A204.1 (cell line): ENCODE measurements around the gene MEIS3.
"Not testable (repeated sequence)": the region's sequence is repeated elsewhere in the genome, so short reads cannot be mapped to it uniquely, and the experiment has no call there.

ENCODE experiments used
- FAIRE-seq: peaks from 2 replicates; lab custom pipeline; 2012; peaks lifted over from hg19 to GRCh38; lab: Jason Lieb, UNC

MEIS3 gene

DNA sequence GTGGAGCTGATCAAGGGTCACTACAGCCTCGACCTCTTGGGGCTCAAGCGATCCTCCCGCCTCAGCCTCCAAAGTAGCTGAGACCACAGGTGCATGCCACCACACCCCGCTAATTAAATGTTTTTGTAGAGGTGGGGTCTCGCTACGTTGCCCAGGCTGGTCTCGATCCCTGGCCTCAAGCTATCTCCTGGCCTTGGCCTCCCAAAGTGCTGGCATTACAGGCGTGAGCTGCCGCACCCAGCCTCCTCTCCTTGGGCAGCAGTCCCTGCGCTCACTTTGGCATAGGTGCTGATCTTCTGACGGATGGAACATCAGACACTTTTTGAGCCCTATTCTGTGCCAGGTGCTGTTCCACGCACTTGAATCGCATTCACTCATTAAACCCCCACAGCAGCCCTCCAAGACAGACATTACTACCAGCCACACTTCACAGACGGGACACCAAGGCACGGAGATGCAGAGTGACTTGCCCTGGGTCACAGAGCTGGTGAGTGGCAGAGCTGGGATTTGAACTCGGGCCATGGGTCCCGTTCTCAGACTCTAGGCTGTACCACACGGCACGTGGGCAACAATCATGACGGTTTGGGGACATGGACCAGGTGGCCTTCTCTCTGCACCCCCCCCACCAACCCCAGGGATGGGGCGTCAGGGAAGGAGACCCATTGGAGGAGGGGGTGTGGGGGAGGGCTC is 3.2 kb downstream of the MEIS3 start:
- FAIRE-seq, result no peak

DNA sequence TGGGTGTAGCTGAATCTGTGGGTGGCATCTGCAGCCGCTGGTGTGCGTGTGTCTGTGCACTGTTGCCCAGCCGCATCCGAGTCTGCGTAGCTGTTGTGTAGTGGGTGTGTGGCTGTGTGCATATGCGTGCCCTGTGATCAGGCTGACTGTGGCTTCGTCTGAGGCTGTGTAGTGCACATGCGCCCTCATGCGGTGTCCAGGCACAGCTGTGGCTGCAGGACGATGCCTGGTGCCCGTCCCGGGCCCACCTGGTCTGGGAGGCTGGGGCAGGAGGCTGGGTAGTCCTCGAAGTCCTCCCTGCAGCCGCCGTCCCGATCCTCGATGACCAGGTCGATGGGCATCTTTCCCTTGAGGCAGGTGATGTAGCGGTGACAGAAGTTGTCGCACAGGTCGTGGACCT is 4.9 kb downstream of the MEIS3 start:
- FAIRE-seq, result no peak

DNA sequence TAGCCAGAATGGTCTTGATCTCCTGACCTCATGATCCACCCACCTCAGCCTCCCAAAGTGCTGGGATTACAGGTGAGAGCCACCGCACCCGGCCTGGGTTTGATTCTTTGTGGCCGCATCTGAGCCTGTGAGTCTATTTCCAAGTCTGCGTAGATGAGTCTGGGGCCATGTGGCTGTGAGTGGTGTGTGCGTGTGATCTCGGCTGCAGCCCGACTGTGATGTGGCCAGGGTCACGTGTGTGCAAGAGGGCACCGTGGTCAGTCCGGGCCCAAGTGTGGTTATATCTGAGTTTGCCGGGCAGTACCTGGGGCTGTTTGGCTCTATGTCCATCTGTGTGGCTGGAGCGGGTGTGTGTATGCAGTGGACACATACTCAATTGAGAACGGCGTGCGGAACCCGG is 5.4 kb downstream of the MEIS3 start:
- no peak for FAIRE-seq

DNA sequence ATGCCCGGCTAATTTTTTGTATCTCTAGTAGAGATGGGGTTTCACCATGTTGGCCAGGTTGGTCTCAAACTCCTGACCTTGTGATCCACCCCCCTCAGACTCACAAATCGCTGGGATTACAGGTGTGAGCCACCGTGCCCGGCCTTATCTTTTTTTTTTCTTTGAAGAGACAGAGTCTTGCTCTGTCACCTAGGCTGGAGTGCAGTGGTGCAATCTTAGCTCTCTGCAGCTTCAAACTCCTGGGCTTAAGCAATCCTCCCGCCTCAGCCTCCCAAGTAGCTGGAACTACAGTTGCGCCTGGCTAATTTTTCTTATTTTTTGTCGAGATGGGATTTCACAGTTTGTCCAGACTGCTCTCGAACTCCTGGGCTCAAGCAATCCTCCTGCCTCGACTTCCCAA is 7.6 kb downstream of the MEIS3 start:
- not testable (repeated sequence) for FAIRE-seq

DNA sequence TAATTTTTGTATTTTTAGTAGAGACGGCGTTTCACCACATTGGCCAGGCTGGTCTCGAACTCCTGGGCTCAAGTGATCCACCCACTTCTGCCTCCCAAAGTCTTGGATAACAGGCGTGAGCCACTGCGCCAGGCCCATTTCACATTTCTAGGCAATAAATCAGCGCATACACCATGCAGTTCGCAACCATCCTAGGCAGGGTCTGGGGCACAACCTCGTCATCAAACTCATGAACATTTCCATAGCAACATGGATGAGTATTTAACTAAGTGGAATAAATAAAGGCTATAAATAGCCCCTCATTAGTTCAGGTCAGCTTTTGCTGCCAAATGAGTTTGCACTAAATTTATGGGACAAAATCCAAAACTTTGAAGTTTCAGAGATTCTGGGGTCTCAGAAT is 8.2 kb downstream of the MEIS3 start:
- no peak for FAIRE-seq

DNA sequence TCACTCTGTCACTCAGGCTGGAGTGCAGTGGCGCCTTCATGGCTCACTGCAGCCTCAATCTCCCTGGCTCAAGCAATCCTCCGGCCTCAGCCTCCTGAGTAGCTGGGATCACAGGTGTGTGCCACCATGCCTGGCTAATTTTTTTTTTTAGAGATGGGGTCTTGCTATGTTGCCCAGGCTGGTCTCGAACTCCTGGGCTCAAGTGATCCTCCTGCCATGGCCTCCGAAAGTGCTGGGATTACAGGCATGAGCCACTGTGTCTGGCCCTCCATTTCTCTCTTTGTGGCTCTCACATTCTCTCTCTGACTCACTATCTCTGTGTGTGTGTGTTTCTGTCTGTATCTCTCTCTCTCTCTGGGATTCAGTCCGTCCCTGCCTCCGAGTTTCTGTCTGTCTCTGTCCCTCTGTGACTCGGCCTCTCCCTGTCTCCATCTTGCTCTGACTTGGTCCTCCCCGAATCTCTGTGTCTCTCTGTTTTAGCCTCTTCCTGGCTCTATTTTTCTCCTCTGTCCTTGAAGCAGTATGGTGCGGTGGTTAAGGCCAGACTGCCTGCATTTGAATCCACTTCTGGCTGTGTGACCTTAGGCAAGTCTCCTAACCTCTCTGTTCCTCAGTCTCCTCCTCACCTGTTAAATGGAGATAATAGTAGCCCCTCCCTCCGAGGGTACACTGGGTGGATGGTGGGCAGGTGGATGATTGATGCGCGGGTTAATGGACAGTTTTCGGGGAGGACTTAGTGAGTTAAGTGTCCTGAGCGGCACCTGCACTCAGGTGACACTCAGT is 11.0 kb downstream of the MEIS3 start:
- FAIRE-seq, result no peak

DNA sequence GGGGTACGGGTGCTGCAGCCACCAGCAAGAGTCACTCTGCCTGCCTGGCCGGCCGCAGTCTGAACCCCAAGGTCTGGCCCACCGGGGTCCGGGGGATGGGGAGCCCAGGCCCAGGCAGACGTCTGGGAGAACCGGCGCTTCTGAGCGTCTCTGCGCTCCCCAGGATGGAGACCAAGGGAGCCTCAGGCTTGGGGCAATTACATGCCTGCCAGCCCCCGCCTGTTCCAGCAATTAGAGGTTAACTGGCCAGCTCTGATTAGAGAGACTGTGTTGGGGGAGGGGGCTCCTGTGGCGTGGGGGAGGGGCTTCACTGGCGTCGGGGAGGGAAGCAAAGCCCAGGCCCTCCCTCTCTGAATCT is 11.9 kb downstream of the MEIS3 start:
- FAIRE-seq, result no peak

DNA sequence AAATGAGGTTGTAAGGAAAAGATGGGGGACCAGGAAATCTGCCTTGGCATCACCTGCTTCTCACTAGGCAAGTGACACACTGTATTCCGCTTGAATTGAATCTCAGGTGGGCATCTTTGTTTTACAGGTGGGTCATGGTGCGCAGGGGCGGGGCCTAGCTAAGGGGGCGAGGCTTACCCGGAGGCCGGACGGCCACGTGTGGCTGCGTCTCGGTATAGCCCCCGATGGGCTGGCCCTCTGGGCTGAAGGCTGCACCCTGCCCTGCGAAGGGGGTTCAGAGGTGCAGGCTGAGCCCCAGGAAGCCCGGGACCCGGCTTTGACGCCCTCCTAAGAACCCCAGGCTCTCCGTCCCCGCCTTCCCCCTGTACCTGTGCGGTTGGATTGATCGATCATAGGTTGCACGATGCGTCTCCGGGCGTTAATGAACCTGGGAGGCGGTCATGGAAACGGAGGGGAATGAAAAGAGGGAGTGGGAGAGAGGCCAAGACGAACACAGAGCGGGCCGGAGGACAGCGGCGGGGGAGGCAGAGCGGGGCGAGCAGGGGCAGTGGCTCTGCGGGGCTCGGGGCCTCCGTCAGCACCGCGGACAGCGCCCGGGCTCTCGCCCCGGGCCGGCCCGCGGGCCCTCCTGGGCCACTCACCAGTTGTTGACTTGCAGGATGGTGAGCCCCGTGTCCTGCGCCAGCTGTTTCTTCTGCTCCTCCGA is 12.5 kb downstream of the MEIS3 start:
- FAIRE-seq, result no peak

DNA sequence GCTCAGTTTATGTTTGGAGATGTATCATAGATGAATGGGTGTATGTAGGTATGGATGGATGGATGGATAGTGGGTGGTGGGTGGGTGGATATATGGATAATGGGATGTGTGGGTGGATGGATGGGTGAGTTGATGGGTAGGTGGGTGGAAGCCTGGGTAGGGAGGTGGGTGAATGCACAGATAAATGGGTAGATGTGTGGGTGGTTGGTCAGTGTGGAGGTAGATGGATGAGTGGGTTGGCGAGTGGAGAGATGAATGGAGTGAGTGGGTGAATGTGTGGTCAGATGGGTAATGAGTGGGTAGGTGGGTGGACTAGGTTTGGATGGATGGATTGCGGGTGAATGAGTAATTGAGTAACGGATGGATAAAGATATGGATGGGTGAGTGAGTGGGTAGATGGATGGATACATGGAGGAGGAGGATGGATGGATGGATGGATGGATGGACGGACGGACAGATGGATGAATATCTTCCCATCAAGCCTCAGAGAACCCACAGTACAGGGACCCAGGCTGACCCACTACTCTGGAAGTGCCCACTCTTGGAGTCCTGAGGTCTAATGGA is 13.4 kb downstream of the MEIS3 start:
- FAIRE-seq, result no peak

DNA sequence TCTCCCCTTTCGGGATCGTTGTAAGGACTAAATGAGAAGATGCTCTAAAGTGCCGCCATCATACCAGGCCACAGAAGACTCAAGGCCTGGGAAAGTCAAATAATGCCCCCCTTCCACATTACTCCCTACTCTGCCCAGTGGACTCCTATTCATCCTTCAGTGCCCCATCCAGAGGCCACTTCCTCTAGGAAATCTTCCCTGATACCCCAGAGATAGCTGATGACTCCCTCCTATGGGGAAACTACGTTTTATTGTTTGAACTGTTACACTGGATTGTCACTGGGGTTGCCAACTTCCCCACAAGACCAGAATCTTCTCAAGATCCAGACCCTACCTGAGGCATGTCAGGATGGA is 14.2 kb downstream of the MEIS3 start:
- no peak for FAIRE-seq

DNA sequence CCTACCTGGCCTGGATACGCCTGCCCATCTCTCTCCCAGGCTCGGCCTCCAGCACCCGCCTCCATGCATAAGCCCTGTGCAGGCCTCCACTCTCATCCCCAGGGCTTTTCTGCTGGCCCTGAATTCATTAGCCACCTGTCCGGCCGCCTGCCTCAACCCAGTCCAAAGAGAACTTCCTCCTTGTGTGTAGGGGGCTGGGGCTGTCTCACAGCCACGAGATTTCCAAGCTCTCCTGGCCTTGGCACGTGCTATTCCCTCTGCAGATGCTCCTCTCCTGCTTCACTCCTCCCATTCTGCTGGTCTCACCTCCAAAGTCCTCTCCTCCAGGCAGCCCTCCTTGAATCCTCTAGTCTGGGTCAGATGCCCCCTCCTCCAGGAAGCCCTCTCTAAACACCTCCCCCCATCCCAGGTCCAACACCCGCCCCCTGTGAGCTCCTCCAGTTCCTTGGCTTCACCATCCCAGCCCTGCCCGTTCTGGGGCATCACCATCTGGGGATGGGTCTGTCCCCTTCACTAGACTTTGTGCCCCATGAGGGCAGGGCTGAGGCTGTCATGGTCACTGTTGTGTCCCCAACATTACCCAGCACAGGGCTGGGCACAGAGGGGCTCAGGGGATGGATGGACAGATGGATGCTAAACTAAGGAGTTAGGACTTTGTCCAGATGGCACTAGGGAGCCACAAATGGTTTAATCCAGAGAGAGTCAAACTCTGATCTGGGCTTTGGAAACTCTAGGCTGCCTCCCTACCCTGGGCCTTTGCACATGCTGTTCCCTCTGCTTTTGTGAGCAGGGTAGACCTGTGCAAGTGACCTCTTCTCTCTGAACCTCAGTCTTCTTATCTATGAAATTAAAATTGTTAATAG is 14.8 kb downstream of the MEIS3 start:
- no peak for FAIRE-seq

DNA sequence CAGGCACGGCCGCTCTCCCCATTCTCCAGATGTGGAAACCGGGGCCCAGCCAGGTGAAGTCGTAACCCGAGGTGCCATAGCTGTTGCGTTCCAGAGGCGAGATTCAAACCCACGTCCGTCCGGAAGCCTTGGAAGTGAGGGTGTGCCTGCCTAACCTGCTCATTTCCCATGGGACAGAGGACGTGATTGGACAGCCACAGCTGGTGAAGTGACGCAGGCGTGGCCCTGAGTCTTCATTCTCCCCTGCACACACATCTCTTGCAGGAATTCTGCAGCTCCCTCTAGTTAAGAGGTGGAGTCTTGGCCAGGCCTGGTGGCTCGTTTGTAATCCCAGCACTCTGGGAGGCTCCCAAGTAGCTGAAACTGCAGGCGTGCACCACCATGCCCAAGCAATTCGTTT is 16.8 kb downstream of the MEIS3 start:
- FAIRE-seq, result no peak

DNA sequence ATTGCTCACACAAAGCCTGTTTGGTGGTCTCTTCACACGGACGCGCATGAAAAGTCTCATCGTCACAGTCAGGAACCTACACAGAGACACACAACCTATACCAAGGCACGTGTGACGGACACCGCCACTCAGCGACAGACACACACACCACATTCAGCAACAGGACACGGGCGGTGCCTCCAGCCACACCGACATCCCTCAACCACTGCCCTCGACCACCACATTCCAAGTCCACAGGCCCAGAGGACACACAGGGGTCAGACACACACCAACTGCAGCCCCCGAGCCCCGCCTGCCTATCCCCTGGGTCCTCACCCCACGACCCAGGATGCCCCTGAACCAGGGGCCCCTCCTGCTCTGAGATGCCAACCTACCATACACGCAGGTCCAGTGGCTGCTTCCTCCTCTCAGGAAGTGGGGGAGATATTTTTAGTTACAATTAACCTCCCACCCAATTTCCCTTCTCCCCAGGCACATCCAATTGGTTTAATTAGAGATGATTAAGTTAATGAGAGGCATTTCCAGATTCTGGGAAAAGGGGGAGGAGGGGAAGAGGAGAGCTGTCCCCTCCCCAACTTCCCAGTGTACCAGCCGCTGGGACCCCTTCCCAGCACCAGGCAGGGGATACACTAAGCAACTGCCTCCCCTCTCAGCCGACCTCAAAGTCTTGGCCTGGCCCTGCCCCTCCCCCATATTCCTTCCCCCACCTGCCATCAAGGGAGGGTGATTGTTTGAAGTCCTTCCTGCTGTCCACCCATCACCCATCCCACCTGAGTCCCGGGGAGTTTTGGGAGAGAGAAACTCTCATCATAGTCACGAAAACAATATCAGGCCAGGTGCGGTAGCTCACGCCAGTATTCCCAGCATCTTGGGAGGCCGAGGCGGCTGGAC is 20.4 kb downstream of the MEIS3 start:
- FAIRE-seq, result no peak

DNA sequence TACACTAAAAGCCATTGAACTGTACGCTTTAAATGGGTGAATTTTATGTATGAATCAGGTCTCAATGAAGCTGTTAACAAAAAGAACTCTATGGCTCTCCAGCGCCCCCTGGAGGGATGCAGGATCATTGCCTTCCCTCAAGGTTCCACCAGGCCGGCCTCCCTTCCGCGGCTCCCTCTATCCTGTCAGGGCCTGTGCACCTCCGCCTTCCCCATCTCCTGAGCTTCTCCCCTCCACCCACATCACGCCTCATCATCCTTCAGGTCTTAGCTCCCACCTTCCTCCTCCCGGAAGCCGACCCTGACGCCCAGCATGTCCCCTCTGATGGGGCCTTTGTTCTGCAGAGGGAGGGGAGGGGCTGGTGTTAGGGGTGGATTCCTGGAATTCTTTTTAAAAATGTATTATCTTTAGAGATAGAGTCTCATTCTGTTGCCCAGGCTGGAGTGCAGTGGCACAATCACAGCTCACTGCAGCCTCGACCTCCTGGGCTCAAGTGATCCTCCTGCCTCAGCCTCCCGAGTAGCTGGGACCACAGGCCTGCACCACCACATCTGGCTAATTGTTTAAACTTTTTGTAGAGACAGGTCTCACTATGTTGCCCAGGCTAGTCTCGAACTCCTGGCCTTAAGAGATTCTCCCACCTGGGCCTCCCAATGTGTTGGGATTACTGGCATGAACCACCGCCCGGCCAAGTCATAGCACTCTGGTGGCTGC is 27.7 kb downstream of the MEIS3 start:
- FAIRE-seq, result peak; percentile 16

DNA sequence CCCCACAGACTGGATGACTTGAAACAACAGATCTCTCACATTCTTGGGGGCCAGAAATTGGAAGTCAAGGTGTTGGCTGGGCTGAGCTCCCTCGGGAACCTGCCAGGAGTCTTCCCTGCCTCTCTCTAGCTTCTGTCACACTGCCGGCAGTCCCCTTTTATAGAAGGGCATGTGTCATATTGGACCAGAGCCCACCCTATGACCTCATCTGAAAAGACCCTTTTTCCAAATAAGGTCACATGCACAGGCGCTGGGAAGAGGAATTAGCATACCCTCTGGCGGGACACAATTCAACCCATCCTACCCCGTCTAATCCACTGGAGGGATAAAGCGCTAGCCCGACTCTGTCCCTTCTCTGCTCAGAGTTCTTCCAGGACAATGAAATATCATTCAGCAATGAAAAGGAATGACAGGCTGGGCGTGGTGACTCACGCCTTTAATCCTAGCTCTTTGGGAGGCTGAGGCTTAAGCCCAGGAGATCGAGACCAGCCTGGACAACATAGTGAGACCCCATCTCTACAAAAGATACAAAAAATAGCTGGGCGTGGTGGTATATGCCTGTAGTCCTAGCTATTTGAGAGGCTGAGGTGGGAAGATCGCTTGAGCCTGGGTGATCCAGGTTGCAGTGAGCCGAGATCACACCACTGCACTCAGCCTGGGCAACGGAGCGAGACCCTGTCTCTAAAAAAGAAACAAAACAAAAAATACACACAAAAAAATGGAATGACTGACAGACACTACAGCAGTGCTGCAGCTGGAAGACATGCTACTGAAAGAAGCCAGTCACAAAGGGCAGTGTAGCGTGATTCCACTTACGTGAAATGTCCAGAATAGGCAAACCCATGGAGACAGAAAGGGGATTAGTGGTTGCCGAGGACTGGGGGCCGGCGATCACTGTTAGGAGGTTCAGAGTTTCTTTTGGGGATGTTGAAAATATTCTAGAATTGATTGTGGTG is 28.5 kb downstream of the MEIS3 start:
- no peak for FAIRE-seq

DNA sequence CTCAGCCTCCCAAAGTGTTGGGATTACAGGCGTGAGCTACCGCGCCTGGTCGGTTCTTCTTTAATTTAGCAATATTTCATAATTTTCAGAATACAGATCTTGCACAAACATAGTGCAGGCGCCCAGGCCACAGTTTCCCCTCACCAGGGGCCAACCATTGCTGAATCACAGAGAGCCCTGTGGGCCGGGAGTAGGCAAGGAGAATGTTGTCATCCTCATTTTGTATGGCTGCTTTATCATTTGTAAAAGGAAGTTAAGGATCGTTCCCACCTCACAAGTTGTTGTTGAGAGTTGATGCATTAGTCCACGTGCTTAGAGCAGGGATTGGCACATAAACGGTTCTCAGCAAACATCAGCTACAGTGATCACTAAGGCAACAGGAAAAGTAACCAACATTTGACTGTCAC is 30.2 kb downstream of the MEIS3 start:
- no peak for FAIRE-seq

DNA sequence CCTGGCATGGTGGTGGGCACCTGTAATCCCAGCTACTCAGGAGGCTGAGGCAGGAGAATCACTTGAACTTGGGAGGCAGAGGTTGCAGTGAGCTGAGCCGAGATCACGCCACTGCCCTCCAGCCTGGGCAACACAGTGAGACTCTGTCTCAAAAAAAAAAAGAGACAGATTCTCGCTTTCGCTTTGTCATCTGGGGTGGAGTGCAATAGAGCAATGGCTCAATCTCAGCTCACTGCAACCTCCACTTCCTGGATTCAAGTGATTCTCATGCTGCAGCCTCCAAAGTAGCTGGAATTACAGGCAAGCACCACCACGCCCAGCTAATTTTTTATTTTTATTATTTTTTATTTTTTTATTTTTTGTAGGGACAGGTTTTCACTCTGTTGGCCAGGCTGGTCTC is 30.6 kb downstream of the MEIS3 start:
- not testable (repeated sequence) for FAIRE-seq

DNA sequence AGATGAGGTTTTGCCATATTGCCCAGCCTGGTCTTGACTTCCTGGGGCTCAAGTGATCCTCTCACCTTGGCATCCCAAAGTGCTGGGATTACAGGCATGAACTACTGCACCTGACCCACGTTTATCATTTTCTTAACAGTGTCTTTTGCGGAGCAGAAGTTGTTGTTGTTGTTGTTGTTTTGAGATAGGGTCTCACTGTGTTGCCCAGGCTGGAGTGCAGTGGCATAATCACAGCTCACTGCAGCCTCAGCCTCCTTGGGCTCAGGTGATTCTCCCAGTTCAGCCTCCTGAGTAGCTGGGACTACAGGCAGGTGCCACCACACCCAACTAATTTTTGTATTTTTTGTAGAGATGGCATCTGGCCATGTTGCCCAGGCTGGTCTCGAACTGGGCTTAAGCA is 31.7 kb downstream of the MEIS3 start:
- not testable (repeated sequence) for FAIRE-seq

DNA sequence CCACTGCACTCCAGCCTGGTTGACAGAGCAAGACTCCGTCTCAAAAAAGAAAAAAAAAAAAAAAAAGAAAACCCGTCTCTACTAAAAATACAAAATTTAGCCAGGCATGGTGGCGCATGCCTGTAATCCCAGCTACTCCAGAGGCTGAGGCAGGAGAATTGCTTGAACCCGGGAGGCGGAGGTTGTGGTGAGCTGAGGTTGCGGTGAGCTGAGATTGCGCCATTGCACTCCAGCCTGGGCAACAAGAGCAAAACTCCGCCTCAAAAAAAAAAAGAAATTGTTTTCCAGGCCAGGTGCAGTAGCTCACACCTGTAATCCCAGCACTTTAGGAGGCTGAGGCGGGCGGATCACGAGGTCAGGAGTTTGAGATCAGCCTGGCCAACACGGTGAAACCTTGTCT is 32.7 kb downstream of the MEIS3 start:
- not testable (repeated sequence) for FAIRE-seq
